GM23248 (cell line): Measurements from ENCODE around the gene GPSM1.

ENCODE experiments used
- EZH2 ChIP-seq: fragments of 200-600 bp; sonication (generic); IDR thresholded peaks from 2 replicates; pipeline ENCODE4 v1.6.1; 2018; ENCODE audit warnings: antibody characterized with exemption, mild to moderate bottlenecking; ENCODE audit not compliant: insufficient read depth, poor library complexity, severe bottlenecking
- EZH2phosphoT487 ChIP-seq: fragments of 200-600 bp; sonication (generic); IDR thresholded peaks from 2 replicates; pipeline ENCODE4 v1.6.1; 2018; ENCODE audit warnings: antibody characterized with exemption, moderate library complexity, mild to moderate bottlenecking, low read depth; ENCODE audit not compliant: insufficient read depth

GRCh38 chr9:136381311-136381710 is 54.0 kb downstream of the GPSM1 start:
- TF ChIP-seq EZH2phosphoT487 (no peak), EZH2 (no peak)
